ENCODE measurements around the gene CUBN.

DNA sequence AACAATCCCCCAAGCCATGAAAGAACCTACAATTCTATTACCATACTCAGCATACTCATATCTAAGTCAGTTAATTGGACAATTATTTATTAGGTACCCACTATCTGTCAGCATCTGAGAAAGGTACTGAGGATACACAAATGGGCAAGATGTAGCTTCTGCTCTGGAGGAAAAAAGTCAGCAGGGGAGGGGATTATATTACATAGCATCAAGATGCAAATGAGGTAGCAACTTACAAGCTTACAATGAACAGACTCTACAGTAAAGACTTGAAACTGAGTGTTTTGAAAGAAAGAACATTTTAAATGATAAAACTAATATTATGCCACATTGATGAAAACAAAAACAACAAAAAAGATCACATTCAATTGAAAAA lies 10.8 kb upstream of the CUBN start:
- TF ChIP-seq POLR2AphosphoS5 (IDR thresholded peaks at IDR 0.05; ENCODE audit: borderline replicate concordance, low read depth, low read length) (no peak), EZH2 (IDR thresholded peaks at IDR 0.05) (no peak)

Measured in SK-N-MC (cell line).